ENCODE data around the gene MEPCE.

The MEPCE gene

GRCh38 chr7:100407285-100408180 lies 22.1 kb upstream of the MEPCE start:
- DNase-seq: peak; percentile 72

GRCh38 chr7:100411101-100411500 lies 18.5 kb upstream of the MEPCE start:
- DNase-seq: no peak

GRCh38 chr7:100413346-100413745 lies 16.3 kb upstream of the MEPCE start:
- DNase-seq: no peak

- DNase-seq: no peak
These were observed 15.7 kb upstream of the MEPCE start for GRCh38 chr7:100413889-100414288.

- no peak for DNase-seq
These were observed 14.2 kb upstream of the MEPCE start for GRCh38 chr7:100415448-100415847.

GRCh38 chr7:100418930-100419659 lies 10.5 kb upstream of the MEPCE start:
- peak; percentile 32 for DNase-seq

GRCh38 chr7:100419660-100420226 lies 9.9 kb upstream of the MEPCE start:
- DNase-seq: no peak

- no peak for DNase-seq
These were observed 6.3 kb upstream of the MEPCE start for GRCh38 chr7:100423315-100423714.

- no peak for DNase-seq
These were observed 4.3 kb upstream of the MEPCE start for GRCh38 chr7:100425347-100425746.

GRCh38 chr7:100426516-100426915 lies 3.1 kb upstream of the MEPCE start:
- no peak for DNase-seq

- no peak for DNase-seq
These were observed 1.9 kb upstream of the MEPCE start for GRCh38 chr7:100427762-100428198.

GRCh38 chr7:100428199-100428966 lies 1.2 kb upstream of the MEPCE start, which contains the start of gene ZCWPW1:
TSS of gene ZCWPW1 (minus strand) at chr7:100428703. CDS start at chr7:100420649, 8,054 bp downstream.
- peak; percentile 98 for DNase-seq

GRCh38 chr7:100428967-100429636 lies 529 bp upstream of the MEPCE start:
- DNase-seq: peak; percentile 100

GRCh38 chr7:100430493-100431285 lies 1.1 kb downstream of the MEPCE start:
- no peak for DNase-seq

GRCh38 chr7:100431286-100431735 lies 1.7 kb downstream of the MEPCE start:
- DNase-seq: no peak

- DNase-seq: no peak
These were observed 2.4 kb downstream of the MEPCE start for GRCh38 chr7:100432053-100432452.

- DNase-seq: no peak
These were observed 3.1 kb downstream of the MEPCE start for GRCh38 chr7:100432621-100433275.

- no peak for DNase-seq
These were observed 3.6 kb downstream of the MEPCE start for GRCh38 chr7:100433276-100433591.

- no peak for DNase-seq
These were observed 4.1 kb downstream of the MEPCE start for GRCh38 chr7:100433592-100434296.
